ENCODE measurements around the gene CFDP1.

Gene CFDP1

GRCh38 chr16:75345711-75346110 lies 87.6 kb downstream of the CFDP1 start:
- no peaks in the 10 kb centered on the region for H3F3A ChIP-seq (ENCODE audit: control insufficient read depth, insufficient read depth)
- no peak overlapping the region for H3K4me3 ChIP-seq (ENCODE audit: low read length)
- H3K9me3 ChIP-seq (ENCODE audit: control insufficient read depth, insufficient read depth, low read length): no peaks in the 10 kb centered on the region
- H3K27ac ChIP-seq (ENCODE audit: low read depth, low read length): no peak overlapping the region
- H3K36me3 ChIP-seq (ENCODE audit: control insufficient read depth, low read length): no peaks in the 10 kb centered on the region
- H3K27me3 ChIP-seq (ENCODE audit: control insufficient read depth, low read length): no peaks in the 10 kb centered on the region
- no peaks in the 10 kb centered on the region for H3K4me1 ChIP-seq (ENCODE audit: control insufficient read depth, low read length)
- H3K4me2 ChIP-seq (ENCODE audit: low read length): no peak overlapping the region
- TF ChIP-seq CTCF (IDR thresholded peaks at IDR 0.05; ENCODE audit: low read depth, low read length, poor library complexity, severe bottlenecking): no peak
- TF ChIP-seq EZH2phosphoT487 (IDR thresholded peaks at IDR 0.05; ENCODE audit: borderline replicate concordance, low read length): no peak
- H3K79me2 ChIP-seq (ENCODE audit: control insufficient read depth, low read length): no peaks in the 10 kb centered on the region
- no peaks in the 10 kb centered on the region for H3K9me2 ChIP-seq (replicated peaks; ENCODE audit: control insufficient read depth, low read length)
- H4K20me1 ChIP-seq (ENCODE audit: control insufficient read depth, insufficient read depth, low read depth, low read length): no peaks in the 10 kb centered on the region

- Histone ChIP-seq H3K4me3 (ENCODE audit: low read length) (no peak overlapping the region), H3K27me3 (ENCODE audit: control insufficient read depth, low read length) (no peaks in the 10 kb centered on the region), H3K9me2 (replicated peaks; ENCODE audit: control insufficient read depth, low read length) (no peaks in the 10 kb centered on the region), H3K36me3 (ENCODE audit: control insufficient read depth, low read length) (no peaks in the 10 kb centered on the region), H3F3A (ENCODE audit: control insufficient read depth, insufficient read depth) (no peaks in the 10 kb centered on the region), H3K9me3 (ENCODE audit: control insufficient read depth, insufficient read depth, low read length) (no peaks in the 10 kb centered on the region), H3K4me1 (ENCODE audit: control insufficient read depth, low read length) (no peaks in the 10 kb centered on the region), H3K27ac (ENCODE audit: low read depth, low read length) (no peak overlapping the region), H3K79me2 (ENCODE audit: control insufficient read depth, low read length) (no peaks in the 10 kb centered on the region), H3K4me2 (ENCODE audit: low read length) (no peak overlapping the region), H4K20me1 (ENCODE audit: control insufficient read depth, insufficient read depth, low read depth, low read length) (no peaks in the 10 kb centered on the region)
- TF ChIP-seq EZH2phosphoT487 (IDR thresholded peaks at IDR 0.05; ENCODE audit: borderline replicate concordance, low read length) (no peak), CTCF (IDR thresholded peaks at IDR 0.05; ENCODE audit: low read depth, low read length, poor library complexity, severe bottlenecking) (no peak)
These were observed 89.4 kb downstream of the CFDP1 start for GRCh38 chr16:75343941-75344340.

GRCh38 chr16:75343286-75343685 lies 90.0 kb downstream of the CFDP1 start:
- Histone ChIP-seq H3K27ac (ENCODE audit: low read depth, low read length) (no peak overlapping the region), H3K4me1 (ENCODE audit: control insufficient read depth, low read length) (no peaks in the 10 kb centered on the region), H4K20me1 (ENCODE audit: control insufficient read depth, insufficient read depth, low read depth, low read length) (no peaks in the 10 kb centered on the region), H3K27me3 (ENCODE audit: control insufficient read depth, low read length) (no peaks in the 10 kb centered on the region), H3K4me2 (ENCODE audit: low read length) (no peak overlapping the region), H3K9me2 (replicated peaks; ENCODE audit: control insufficient read depth, low read length) (no peaks in the 10 kb centered on the region), H3F3A (ENCODE audit: control insufficient read depth, insufficient read depth) (no peaks in the 10 kb centered on the region), H3K9me3 (ENCODE audit: control insufficient read depth, insufficient read depth, low read length) (no peaks in the 10 kb centered on the region), H3K4me3 (ENCODE audit: low read length) (no peak overlapping the region), H3K79me2 (ENCODE audit: control insufficient read depth, low read length) (no peaks in the 10 kb centered on the region), H3K36me3 (ENCODE audit: control insufficient read depth, low read length) (no peaks in the 10 kb centered on the region)
- TF ChIP-seq EZH2phosphoT487 (IDR thresholded peaks at IDR 0.05; ENCODE audit: borderline replicate concordance, low read length) (no peak), CTCF (IDR thresholded peaks at IDR 0.05; ENCODE audit: low read depth, low read length, poor library complexity, severe bottlenecking) (no peak)

All from DOHH2 (cell line).